Spleen (tissue), 11 donors: Measurements from ENCODE around the gene ITPKC. TPM values are rescaled to one million over a fixed set of nuclear protein-coding genes. Genes with fewer than 3 reads are reported as not detected.

Source experiments
- DNase-seq: peaks from one replicate; pipeline ENCODE4 v3.0.0-alpha.2; 2020
- H3K27ac ChIP-seq, 8 donors: fragments of 200-600 bp; sonication (generic) in 7 of 8; 1 replicate in 4 of 8; 2 replicates in 4 of 8; pipeline versions ENCODE4 v1.5.0 to v1.8.0; 2016 to 2021; ENCODE audit warnings: inconsistent platforms in 4 of 8, mild to moderate bottlenecking in 4 of 8, moderate library complexity in 1 of 8
- H3K27me3 ChIP-seq, 7 donors: fragments of 200-600 bp; sonication (generic) in 6 of 7; replicated peaks in 1 of 7; 1 replicate in 4 of 7; 2 replicates in 3 of 7; pipeline versions ENCODE4 v1.5.0 to v1.8.0; 2016 to 2021; ENCODE audit warnings: inconsistent platforms in 3 of 7, mild to moderate bottlenecking in 1 of 7
- H3K36me3 ChIP-seq, 6 donors: fragments of 200-600 bp; sonication (generic) in 5 of 6; 1 replicate in 4 of 6; 2 replicates in 2 of 6; pipeline versions ENCODE4 v1.5.0 to v1.8.0; 2016 to 2021; ENCODE audit warnings: inconsistent platforms in 2 of 6
- H3K4me1 ChIP-seq, 6 donors: fragments of 200-600 bp; sonication (generic) in 5 of 6; 1 replicate in 3 of 6; 2 replicates in 3 of 6; pipeline versions ENCODE4 v1.5.0 to v1.8.0; 2016 to 2021; ENCODE audit warnings: inconsistent platforms in 3 of 6
- H3K4me3 ChIP-seq, 8 donors: fragments of 200-600 bp; sonication (generic) in 7 of 8; 1 replicate in 4 of 8; 2 replicates in 4 of 8; pipeline versions ENCODE4 v1.5.0 to v1.8.0; 2016 to 2021; ENCODE audit warnings: inconsistent platforms in 4 of 8, mild to moderate bottlenecking in 4 of 8, moderate library complexity in 2 of 8
- H3K9me3 ChIP-seq, 8 donors: fragments of 200-600 bp; sonication (generic) in 7 of 8; 1 replicate in 4 of 8; 2 replicates in 4 of 8; pipeline versions ENCODE4 v1.5.0 to v1.8.0; 2016 to 2021; ENCODE audit warnings: inconsistent platforms in 4 of 8
- CTCF ChIP-seq, 11 experiments: fragments of 200-600 bp in 7 of 11; fragments of 450-650 bp in 4 of 11; sonication (generic) in 4 of 11; IDR thresholded peaks in 8 of 11; conservative IDR thresholded peaks in 3 of 11; 1 replicate in 7 of 11; 2 replicates in 4 of 11; pipeline versions ENCODE4 v1.4.0 to v1.8.0; 2016 to 2021; ENCODE audit warnings: antibody characterized with exemption in 11 of 11, inconsistent platforms in 4 of 11, mild to moderate bottlenecking in 1 of 11
- POLR2A ChIP-seq, 3 donors: fragments of 450-650 bp; IDR thresholded peaks; one replicate each; pipeline ENCODE4 v1.5.1; 2017; ENCODE audit warnings: antibody characterized with exemption in 3 of 3, mild to moderate bottlenecking in 1 of 3
- POLR2AphosphoS5 ChIP-seq, 3 donors: sonication (generic); formaldehyde crosslinking; IDR thresholded peaks; one replicate each; pipeline ENCODE4 v1.5.1; 2017; ENCODE audit warnings: antibody characterized with exemption in 3 of 3
- WGBS, 5 donors: extraction: QIAGEN DNeasy Blood & Tissue Kit in 3 of 5; methylation state at CpG; one replicate each; pipeline versions ENCODE4 v1.1.5 to v1.1.7; 2013 to 2018; 5-methylcytosine and 5-hydroxymethylcytosine counted together
- intact Hi-C: fragments of 100-400 bp; cut with DNase I; formaldehyde crosslinking; loops from one replicate; pipeline ENCODE4 v1.15.0; 2023; ENCODE audit warnings: low total_unique reads
- polyA plus RNA-seq, 3 donors: library from polyadenylated mRNA; stranded (reverse); fragments of 200-250 nt; gene quantifications; one replicate each; pipeline ENCODE4 v1.2.1, GENCODE V29; 2013
- total RNA-seq, 7 donors: library from RNA; depleted of rRNA in 3 of 7; stranded (reverse); fragments of >200 nt in 3 of 7; fragmentation: NEBNext Ultra II Directional in 4 of 7; extraction: Animal tissue kit (Norgen Biotek cat#: 25700) in 4 of 7; gene quantifications; one replicate each; pipeline versions ENCODE4 v1.1.0 to v1.2.1, GENCODE V29; 2016 to 2021
- donor health status: healthy with polysubstance abuse.
- donor health status: DM: no; HTN: no; CAD: no; lungs with moderate emphysema.
- donor health status: DM: no; HTN: no; CAD: no.
- donor health status: Bipolar disorder and iron deficiency.
- donor health status: healthy.
- donor health status: DM: no; HTN: no; CAD: no.
- donor health status: DM: yes; HTN: yes; CAD: no.

ITPKC gene
- total and polyA plus RNA-seq, 10 donors = 6.8 to 39.2 (median 15.2) TPM

DNA sequence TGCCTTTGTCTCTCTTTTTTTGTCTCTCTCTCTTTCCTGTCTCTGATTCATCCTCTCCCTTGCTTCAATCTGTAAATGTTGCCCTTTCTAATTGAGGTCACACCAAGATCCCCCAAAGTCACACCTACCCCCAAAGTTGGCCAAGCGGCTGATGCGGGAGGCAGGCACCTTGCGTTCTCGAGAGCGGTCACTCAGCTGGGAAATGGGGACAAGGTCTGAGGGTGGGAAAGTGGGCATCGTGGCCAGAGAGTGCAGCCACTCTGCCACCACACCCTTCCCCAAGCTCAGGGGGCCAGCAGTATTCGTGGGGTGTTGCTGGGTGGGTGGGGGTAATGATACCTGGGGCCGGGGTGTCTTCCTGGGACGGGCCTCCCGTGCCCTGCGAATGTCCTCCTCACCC, 3.0 kb upstream of the ITPKC start:
- intact Hi-C loops = loop anchor here (5.0 kb wide), 1 partner anchor 78 kb away; no protein-coding TSS in a partner anchor
- TF ChIP-seq POLR2AphosphoS5 (IDR thresholded peaks at IDR 0.05) = no peak
- no peak for TF ChIP-seq CTCF (IDR thresholded peaks at IDR 0.05 in 8 of 11, conservative IDR thresholded peaks at IDR 0.05 in 3 of 11)
- no peak for TF ChIP-seq POLR2A (IDR thresholded peaks at IDR 0.05)
- Histone ChIP-seq H3K4me3 (peak overlapping the region in 5 of 8 donors; percentile 43 to 84 (median 71)), H3K27me3 (no peaks in the 10 kb centered on the region), H3K9me3 (no peaks in the 10 kb centered on the region), H3K36me3 (peaks cover 0 to 44% (median 23%) of the 10 kb centered on the region in 6 donors), H3K27ac (peak overlapping the region in 5 of 8 donors; percentile 85 to 96 (median 94)), H3K4me1 (peaks cover 27 to 69% (median 43%) of the 10 kb centered on the region in 6 donors)
- DNase-seq = peak; percentile 71
- 82 to 92% (median 87%) methylated on average over 10 to 11 of the region's 11 CpGs for WGBS, 5 donors

- TF ChIP-seq POLR2A (IDR thresholded peaks at IDR 0.05) (no peak), CTCF (IDR thresholded peaks at IDR 0.05 in 8 of 11, conservative IDR thresholded peaks at IDR 0.05 in 3 of 11) (peak in 2 of 11 experiments; percentile 17 to 20), POLR2AphosphoS5 (IDR thresholded peaks at IDR 0.05) (peak; percentile 49 to 81 (median 73))
- DNase-seq = peak; percentile 98
- Histone ChIP-seq H3K4me1 (peaks cover 32 to 76% (median 50%) of the 10 kb centered on the region in 6 donors), H3K27ac (peak overlapping the region; percentile 78 to 96 (median 92)), H3K9me3 (no peaks in the 10 kb centered on the region), H3K27me3 (no peaks in the 10 kb centered on the region), H3K4me3 (peak overlapping the region; percentile 33 to 84 (median 70)), H3K36me3 (peaks cover 0 to 36% (median 17%) of the 10 kb centered on the region in 6 donors)
- WGBS, 5 donors = 2 to 5% (median 3%) methylated on average over 31 of the region's 31 CpGs
- intact Hi-C loops = loop anchor here (5.0 kb wide), 1 partner anchor 78 kb away; no protein-coding TSS in a partner anchor
Measured at GRCh38 chr19:40714441-40715299, 2.2 kb upstream of the ITPKC start.

GRCh38 chr19:40716031-40716481, 856 bp upstream of the ITPKC start:
- Histone ChIP-seq H3K4me3 (peak overlapping the region; percentile 69 to 84 (median 74)), H3K9me3 (no peaks in the 10 kb centered on the region), H3K27me3 (no peaks in the 10 kb centered on the region), H3K4me1 (peaks cover 38 to 90% (median 64%) of the 10 kb centered on the region in 6 donors), H3K36me3 (peaks cover 0 to 22% (median 6%) of the 10 kb centered on the region in 6 donors), H3K27ac (peak overlapping the region; percentile 78 to 96 (median 92))
- TF ChIP-seq POLR2A (IDR thresholded peaks at IDR 0.05) = no peak
- no peak for TF ChIP-seq CTCF (IDR thresholded peaks at IDR 0.05 in 8 of 11, conservative IDR thresholded peaks at IDR 0.05 in 3 of 11)
- no peak for TF ChIP-seq POLR2AphosphoS5 (IDR thresholded peaks at IDR 0.05)
- DNase-seq = peak; percentile 76
- intact Hi-C loops = no loop called here
- 6 to 10% (median 6%) methylated on average over 8 of the region's 8 CpGs for WGBS, 5 donors
